ENCODE results near the gene THPO.

Gene THPO

GRCh38 chr3:184361932-184362667 lies 15.9 kb downstream of the THPO start:
- peak; percentile 57 for DNase-seq

- DNase-seq: peak; percentile 49
Observed at GRCh38 chr3:184361532-184361931, 16.5 kb downstream of the THPO start, which contains the start of the genes CLCN2 and POLR2H. CLCN2 (minus strand) TSS chr3:184361605; CDS start chr3:184361479, 126 bp downstream. POLR2H (plus strand) TSS chr3:184361710; CDS start chr3:184363493, 1,783 bp downstream.

GRCh38 chr3:184360929-184361531 lies 17.0 kb downstream of the THPO start:
- DNase-seq: no peak

- no peak for DNase-seq
Observed at GRCh38 chr3:184360070-184360928, 17.7 kb downstream of the THPO start.

DNA sequence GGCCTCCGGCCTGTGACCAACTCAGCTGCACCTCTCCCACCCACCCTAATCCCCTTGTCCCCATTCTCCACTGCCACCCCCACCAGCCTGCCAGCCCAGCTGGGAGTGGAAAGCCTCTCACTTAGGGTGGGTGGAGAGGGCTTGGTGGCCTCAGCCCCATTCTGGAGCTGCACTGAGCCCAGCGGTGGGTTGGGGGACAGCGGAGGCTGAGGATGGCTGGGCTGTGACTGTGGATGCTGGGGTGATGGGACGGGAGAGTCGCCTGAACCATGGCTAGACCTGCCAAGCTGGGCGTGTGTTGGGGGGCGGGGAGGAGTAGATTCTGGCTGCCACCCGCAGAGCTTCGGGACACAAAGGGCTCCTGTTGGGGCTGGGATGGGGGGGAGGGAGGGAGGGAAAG lies 18.4 kb downstream of the THPO start:
- DNase-seq: no peak

DNA sequence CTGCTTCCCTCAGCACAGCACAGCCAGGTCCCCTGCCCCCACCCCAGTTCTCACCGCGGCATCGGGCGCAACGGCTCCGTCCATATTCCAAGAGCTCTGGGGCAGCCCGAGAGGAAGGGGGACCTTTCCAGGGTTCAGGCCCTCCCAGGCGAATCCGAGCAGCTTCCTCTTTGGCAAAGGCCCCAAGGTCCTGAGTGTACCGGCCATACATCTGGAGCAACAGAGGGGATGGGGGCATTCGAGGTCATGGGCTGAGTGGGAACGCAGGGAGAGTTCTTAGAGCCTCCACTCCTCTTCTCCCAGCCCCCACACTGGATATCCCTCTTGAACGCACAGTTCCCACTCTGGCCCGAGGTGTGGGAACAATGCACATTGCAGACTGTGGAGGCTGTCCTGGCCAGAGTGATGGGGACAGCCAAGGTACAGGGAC lies 19.1 kb downstream of the THPO start:
- no peak for DNase-seq

DNA sequence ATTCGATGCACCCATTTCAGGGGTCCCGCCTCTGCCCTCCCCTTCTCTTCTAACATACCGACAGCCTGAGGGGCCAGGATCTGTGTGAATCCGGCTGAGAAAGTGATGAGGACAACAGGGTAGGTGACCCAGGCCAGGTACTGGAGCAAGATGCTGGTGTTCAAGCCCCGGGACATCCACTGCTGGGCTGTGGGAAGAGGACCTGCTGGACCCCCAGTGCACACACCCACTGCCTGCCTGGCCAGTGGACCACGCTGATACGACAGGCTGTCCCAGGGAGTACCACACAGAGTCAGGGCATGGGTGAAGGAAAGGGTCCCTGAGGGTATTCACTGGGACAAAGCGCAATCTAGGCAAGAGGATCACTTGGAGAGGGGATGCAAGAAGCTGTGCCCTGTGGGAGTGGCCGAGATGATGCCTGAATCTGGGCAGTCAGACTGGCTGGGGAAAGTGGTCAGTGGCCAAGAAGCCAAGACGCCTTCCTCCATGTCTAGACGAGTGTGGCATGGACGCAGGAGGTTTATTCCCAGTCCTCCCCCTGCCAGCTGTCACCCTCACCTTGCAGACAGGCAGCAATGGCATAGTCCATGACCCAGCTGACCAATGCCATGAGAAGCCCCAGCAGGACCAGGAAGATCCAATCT lies 19.8 kb downstream of the THPO start:
- no peak for DNase-seq

DNA sequence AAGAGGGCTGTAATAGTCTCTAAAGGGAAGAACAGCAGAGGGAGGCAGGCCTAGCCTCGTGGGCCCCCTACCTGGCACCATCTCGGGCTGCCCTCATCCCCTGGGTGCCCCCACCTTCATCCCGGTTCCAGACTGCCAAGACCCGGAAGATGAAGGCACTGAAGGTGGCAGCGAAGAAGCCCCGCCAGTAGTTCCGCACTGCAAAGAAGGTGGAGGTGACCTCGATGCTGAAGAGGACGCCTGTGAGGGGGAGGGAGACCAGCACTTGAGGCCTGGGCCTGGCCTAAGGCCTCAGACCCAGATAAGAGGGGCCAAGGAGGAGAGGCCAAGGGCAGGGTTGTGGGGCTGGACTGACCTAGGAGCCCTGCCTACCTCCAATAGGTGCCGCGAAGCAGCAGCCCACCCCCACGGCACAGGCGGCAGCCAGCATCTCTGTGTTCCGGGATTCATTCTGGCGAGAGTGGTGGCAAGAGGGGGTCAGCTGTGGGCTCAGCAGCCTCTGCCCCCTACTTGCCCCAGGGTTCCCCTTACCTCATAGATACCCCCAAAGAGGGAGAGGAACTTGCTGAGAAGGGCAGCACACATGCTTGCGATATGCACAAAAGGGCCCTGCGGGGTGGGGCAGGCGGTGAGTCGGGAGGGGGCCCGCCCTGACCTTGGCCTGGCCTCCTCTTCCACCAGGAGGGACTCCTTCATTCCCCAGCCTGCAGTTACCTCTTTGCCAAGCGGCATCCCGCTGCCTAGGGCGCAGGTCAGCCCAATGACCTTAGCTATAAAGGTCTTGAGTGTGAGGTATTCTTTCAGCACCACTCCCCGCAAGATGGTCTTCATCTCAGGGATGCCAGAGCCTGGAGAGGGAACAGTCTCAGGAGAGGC lies 20.5 kb downstream of the THPO start:
- DNase-seq: no peak

DNA sequence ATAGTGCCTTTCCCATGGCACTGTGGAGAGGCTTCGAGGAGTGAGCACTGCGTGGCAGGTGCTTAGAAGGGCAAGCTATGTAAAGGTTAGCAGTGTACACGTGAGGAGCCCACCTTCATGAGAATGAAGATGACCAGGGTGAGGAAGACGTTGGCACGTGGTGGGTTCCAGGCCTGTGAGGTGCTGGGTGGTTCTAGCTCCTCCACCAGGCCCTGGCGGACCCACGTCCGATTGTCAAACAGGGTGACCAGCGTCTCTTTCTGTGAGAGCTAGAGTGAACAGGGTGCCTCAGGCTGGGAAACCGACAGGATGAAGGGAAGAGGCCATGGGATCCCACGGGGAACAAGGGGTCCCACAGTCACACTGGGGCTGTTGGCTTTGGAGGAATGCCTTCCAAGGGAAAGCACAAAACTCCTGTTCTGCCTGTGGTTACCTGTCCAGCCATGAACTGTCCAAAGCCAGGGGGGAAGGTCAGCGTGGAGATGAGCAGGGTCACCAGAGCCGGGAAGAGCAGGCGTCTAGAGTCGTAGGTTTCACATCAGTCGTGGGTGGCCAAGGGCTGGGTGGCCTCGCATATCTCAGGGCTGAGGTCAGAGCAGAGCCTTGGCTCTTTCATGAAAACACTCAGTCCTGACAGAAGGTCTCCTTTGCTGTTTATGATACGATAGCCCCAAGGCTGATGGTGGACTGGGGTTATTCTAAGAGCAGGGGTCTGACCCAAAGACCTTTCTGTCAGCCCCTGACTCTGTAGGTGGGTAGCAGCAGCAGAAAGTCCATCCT lies 22.6 kb downstream of the THPO start:
- DNase-seq: no peak

DNA sequence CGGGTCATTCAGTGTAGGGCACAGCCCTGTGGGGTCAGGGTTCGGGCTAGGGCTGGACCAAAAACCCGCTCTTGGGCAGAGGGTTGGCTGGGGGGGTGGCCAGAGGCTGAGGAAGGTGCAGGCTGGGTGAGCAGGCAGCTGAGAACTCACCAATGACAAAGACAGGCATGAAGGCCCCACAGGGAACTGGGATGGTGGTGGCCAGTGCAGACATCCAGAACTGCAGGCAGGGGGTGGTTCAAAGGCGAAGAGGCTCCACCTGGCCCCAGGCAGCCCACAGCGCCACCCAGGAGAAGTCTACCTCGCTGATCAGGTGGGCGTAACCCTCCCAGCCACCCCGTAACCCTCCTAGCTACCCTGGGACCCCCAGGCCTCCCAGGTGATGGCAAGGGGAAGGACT lies 23.3 kb downstream of the THPO start:
- no peak for DNase-seq

DNA sequence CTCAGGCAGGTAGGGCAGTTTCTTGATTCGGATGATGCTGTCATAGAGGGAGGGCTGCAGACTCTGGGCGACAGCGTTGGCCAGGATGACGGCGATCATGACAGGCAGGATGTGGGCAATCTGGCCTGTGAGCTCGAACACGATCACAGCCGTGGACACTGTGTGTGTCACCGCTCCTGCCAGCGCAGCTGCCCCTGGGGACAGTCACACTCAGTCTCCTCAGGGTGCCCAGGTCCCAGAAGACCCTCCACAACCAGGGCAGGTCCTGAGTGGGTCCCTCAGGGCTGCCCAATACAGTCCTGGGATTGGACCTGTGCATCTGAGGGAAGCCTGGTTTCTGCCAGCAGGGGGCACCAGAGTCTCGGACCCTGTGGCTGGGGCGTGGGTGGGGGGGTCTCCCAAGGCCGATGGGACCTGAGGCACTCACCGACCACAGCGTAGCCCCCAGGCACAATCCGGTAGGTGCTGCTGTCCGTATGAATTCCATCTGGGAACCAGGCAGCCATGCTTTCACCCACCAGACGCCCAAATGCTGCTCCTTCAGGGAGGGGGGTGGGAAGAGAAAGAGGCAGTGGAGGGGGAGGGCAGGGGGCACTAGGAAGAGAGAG lies 23.8 kb downstream of the THPO start:
- no peak for DNase-seq

DNA sequence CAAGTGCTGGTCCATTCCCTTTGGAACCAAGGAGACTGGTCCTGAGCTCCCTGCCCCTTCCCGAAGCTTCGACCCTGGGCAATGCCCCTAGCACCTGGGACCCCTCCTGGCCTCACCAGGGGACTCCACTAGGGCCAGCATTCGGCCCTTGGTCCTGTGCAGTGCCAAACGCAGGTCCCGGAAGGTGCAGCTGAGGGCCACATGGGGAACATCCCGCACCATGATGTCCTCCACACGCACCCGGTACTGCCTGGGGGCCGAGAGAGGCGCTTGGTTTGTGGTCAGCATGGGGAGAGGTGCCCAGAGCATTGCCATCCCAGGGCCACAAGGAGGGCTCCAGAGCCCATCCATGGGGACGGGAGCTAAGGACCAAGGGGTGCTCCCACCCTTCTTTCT lies 24.5 kb downstream of the THPO start:
- no peak for DNase-seq

- DNase-seq: no peak
Observed at GRCh38 chr3:184352897-184353545, 25.0 kb downstream of the THPO start.

GRCh38 chr3:184352149-184352785 lies 25.7 kb downstream of the THPO start:
- no peak for DNase-seq

- no peak for DNase-seq
Observed at GRCh38 chr3:184351511-184352148, 26.4 kb downstream of the THPO start.

DNA sequence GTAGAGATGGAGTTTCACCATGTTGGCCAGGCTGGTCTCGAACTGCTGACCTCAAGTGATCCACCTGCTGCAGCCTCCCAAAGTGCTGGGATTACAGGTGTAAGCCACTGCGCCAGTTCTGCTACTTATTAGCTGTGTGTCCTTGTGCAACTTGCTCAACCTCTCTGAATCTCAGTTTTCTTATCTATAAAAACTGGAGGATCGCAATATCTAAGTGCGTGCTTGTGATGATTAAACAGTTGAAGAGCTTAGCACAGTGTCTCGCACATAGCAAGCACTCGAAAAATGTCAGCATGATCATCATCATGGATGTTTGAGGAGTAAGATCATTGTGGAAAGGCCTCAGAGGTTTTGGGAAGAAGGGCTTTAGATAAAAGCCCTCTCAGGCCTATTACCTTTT lies 27.4 kb downstream of the THPO start:
- no peak for DNase-seq

DNA sequence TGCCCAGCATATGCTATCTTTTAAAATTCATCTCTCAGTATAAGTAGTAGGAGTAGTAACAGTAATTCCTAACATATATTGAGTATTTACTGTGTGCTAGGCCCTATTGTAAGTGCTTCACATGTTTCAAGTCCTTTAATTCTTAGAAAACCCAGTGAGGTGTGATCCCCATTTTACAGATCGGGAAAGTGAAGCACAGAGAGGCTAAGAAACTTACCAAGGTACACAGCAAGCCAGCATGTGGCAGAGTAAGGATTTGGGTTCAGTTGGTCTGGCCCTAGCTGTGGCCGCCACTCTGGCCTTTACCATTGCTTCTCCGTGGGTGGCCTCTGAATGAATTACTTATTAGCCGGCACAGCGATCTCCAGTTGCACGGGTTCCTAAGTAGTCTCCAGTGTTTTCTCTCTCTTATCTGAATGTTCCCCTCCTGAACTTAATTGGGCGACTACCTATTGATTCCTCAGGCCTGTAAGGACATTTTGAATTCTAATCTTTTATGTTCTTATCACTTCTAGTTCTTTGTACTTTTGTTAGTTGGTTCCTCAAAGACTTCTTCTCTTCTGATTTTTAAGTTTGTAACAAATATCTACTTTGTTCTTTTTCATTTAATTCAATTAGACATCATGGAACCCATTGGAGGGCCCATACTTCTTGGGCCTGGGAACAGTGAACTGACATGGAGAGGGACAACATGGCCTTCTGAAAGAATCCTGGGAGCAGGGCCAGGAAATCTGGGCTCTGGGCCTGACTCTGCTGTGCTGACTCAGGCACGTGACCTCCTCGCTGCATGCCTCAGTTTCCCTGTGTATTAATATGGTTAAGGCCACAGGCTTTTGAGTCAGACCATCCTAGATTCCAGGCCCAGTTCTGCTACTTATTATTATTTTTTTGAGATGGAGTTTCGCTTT lies 28.2 kb downstream of the THPO start:
- DNase-seq: no peak

DNA sequence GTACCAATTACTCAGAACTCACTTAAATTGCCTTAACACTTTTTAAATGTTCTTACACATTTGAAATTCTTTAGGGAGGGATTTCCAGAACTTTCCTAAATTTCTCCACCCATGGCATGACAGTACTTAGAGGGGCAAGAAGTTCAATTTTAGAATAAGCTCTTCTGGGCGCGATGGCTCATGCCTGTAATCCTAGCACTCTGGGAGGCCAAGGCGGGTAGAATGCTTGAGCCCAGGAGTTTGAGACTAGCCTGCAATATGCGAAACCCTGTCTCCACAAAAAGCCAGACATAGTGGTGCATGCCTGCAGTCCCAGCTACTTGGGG lies 30.0 kb downstream of the THPO start:
- DNase-seq: no peak
